ENCODE results near the gene HIVEP1. TPM values are rescaled to one million over a fixed set of nuclear protein-coding genes. Genes with fewer than 3 reads are reported as not detected.
A peak's percentile ranks its signal among the peaks of the same experiment; 100 is the strongest.

HIVEP1 gene
- total RNA-seq, 1 experiment from 2014 or later = 6.6 TPM

DNA sequence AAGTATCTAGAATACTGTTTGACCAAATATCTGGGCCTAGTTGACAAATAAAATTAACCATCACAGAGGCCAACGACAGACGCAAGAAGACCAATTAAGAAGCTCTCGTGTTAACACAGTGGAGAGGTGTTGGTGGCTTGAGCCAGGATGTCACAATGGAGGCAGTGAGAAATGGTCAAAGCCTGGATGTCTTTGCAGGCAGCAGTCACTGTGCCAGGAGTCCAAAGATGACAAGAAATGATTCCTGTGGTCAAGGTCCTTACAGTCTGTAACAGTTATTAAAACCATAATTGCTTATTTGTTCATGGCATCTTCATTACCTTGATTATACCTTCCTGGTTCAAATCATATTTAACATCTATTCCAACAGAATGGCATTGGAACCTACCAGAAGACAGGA lies 186.7 kb downstream of the HIVEP1 start:
- H3F3A ChIP-seq (ENCODE audit: low read length, unreplicated experiment) = no peaks in the 10 kb centered on the region
- DNase-seq (no peak), ATAC-seq (no peak)
- intact Hi-C loops (cut with micrococcal nuclease) = no loop called here
- H3K9ac ChIP-seq (ENCODE audit: low read length) = no peak overlapping the region
- no peak overlapping the region for H2AFZ ChIP-seq (ENCODE audit: low read length)
- BruUV-seq (replicated peaks) = no TSS peak
- H4K20me1 ChIP-seq (ENCODE audit: low read length) = no peaks in the 10 kb centered on the region
- TF ChIP-seq EZH2 (IDR thresholded peaks at IDR 0.05; ENCODE audit: low read length, unreplicated experiment) (no peak), EZH2phosphoT487 (IDR thresholded peaks at IDR 0.05; ENCODE audit: borderline replicate concordance, low read length) (no peak)
- TF ChIP-seq, protein P1, sequence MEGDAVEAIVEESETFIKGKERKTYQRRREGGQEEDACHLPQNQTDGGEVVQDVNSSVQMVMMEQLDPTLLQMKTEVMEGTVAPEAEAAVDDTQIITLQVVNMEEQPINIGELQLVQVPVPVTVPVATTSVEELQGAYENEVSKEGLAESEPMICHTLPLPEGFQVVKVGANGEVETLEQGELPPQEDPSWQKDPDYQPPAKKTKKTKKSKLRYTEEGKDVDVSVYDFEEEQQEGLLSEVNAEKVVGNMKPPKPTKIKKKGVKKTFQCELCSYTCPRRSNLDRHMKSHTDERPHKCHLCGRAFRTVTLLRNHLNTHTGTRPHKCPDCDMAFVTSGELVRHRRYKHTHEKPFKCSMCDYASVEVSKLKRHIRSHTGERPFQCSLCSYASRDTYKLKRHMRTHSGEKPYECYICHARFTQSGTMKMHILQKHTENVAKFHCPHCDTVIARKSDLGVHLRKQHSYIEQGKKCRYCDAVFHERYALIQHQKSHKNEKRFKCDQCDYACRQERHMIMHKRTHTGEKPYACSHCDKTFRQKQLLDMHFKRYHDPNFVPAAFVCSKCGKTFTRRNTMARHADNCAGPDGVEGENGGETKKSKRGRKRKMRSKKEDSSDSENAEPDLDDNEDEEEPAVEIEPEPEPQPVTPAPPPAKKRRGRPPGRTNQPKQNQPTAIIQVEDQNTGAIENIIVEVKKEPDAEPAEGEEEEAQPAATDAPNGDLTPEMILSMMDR (conservative IDR thresholded peaks at IDR 0.05; ENCODE audit: low read depth, low read length) = no peak
- H3K4me2 ChIP-seq (ENCODE audit: low read length) = no peak overlapping the region
- no peaks in the 10 kb centered on the region for H3K79me2 ChIP-seq (ENCODE audit: low read length)
- H3K9me2 ChIP-seq (replicated peaks; ENCODE audit: low read length) = 0 out of 2 replicates have a peak, but pooled peaks cover 5% of the 10 kb centered on the region
- H3K4me3 ChIP-seq (ENCODE audit: low read length) = no peak overlapping the region
- H3K36me3 ChIP-seq (ENCODE audit: low read depth, low read length) = no peaks in the 10 kb centered on the region
- H3K27ac ChIP-seq (ENCODE audit: low read length) = no peak overlapping the region
- no peaks in the 10 kb centered on the region for H3K9me3 ChIP-seq (ENCODE audit: low read length)
- H3K27me3 ChIP-seq (ENCODE audit: low read length) = no peaks in the 10 kb centered on the region
- ChIA-PET CTCF (no interaction called here), POLR2A (ENCODE audit: unreplicated experiment) (no interaction called here)
- H3K4me1 ChIP-seq (ENCODE audit: insufficient read depth, low read length) = peaks cover 7% of the 10 kb centered on the region

DNA sequence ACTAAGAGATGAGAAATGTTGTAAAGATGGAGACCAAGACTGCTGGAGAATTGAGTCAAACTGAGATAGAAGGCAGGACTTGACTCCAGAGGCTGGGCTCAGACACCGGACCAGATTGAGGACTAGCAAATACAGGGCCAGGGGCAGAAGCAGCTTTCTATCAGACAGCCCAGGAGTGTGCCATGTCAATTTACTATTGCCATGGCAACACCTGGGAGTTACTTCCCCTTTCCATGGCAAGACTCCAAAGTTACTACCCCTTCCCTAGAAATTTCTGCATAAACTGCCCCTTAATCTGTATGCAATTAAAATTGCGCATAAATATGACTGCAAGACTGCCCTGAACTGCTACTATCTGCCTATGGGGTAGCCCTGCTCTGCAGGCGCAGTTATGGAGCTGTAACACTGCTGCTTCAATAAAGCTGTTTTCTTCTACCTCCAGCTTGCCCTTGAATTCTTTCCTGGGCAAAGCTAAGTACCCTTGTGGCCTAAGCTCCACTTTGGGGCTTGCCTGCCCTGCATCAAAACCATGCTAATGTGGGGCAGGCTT lies 188.0 kb downstream of the HIVEP1 start:
- Histone ChIP-seq H3K9me3 (ENCODE audit: low read length) (no peaks in the 10 kb centered on the region), H3F3A (ENCODE audit: low read length, unreplicated experiment) (no peaks in the 10 kb centered on the region), H3K36me3 (ENCODE audit: low read depth, low read length) (no peaks in the 10 kb centered on the region), H3K4me1 (ENCODE audit: insufficient read depth, low read length) (peaks cover 7% of the 10 kb centered on the region), H3K79me2 (ENCODE audit: low read length) (no peaks in the 10 kb centered on the region), H2AFZ (ENCODE audit: low read length) (no peak overlapping the region), H4K20me1 (ENCODE audit: low read length) (no peaks in the 10 kb centered on the region), H3K4me2 (ENCODE audit: low read length) (no peak overlapping the region), H3K9ac (ENCODE audit: low read length) (no peak overlapping the region), H3K4me3 (ENCODE audit: low read length) (no peak overlapping the region), H3K27me3 (ENCODE audit: low read length) (no peaks in the 10 kb centered on the region), H3K27ac (ENCODE audit: low read length) (no peak overlapping the region), H3K9me2 (replicated peaks; ENCODE audit: low read length) (0 out of 2 replicates have a peak, but pooled peaks cover 5% of the 10 kb centered on the region)
- intact Hi-C loops (cut with micrococcal nuclease) = no loop called here
- ATAC-seq (no peak), DNase-seq (no peak)
- no TSS peak for BruUV-seq (replicated peaks)
- ChIA-PET POLR2A (ENCODE audit: unreplicated experiment) (no interaction called here), CTCF (interaction anchor here (0.6 kb wide), 1 partner anchor 426 kb away, joined by 4 read pairs; no protein-coding TSS in a partner anchor)
- TF ChIP-seq, protein P1 (conservative IDR thresholded peaks at IDR 0.05; ENCODE audit: low read depth, low read length) = no peak
- TF ChIP-seq EZH2 (IDR thresholded peaks at IDR 0.05; ENCODE audit: low read length, unreplicated experiment) = no peak
- TF ChIP-seq EZH2phosphoT487 (IDR thresholded peaks at IDR 0.05; ENCODE audit: borderline replicate concordance, low read length) = no peak

DNA sequence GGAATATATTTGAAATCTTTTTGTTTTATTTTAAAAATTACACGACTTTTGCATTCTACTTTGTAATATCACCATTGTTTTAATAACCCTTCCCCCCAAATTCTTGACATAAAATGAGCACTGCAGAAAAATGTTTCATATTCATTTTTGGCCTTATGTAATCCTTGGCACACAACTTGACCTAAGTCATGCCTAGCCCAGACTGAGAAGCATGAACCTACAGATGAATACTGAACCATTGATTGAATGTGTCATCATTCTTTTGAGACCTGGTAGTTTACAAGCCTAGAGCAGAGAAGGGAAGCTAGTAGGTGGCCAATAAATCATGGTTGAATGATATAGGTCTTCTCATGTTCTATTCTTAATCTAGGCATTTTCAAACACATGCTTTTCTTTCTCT lies 188.6 kb downstream of the HIVEP1 start:
- H4K20me1 ChIP-seq (ENCODE audit: low read length) = no peaks in the 10 kb centered on the region
- no peak overlapping the region for H3K9ac ChIP-seq (ENCODE audit: low read length)
- DNase-seq (no peak), ATAC-seq (0 out of 2 replicates have a peak, but pooled peaks have one; percentile 38)
- CTCF ChIA-PET = no interaction called here
- no peaks in the 10 kb centered on the region for H3K9me3 ChIP-seq (ENCODE audit: low read length)
- H3K27ac ChIP-seq (ENCODE audit: low read length) = no peak overlapping the region
- no peak overlapping the region for H3K4me3 ChIP-seq (ENCODE audit: low read length)
- no peaks in the 10 kb centered on the region for H3K27me3 ChIP-seq (ENCODE audit: low read length)
- H3K79me2 ChIP-seq (ENCODE audit: low read length) = no peaks in the 10 kb centered on the region
- BruUV-seq (replicated peaks) = no TSS peak
- 0 out of 2 replicates have a peak, but pooled peaks cover 5% of the 10 kb centered on the region for H3K9me2 ChIP-seq (replicated peaks; ENCODE audit: low read length)
- POLR2A ChIA-PET (ENCODE audit: unreplicated experiment) = no interaction called here
- H3K4me1 ChIP-seq (ENCODE audit: insufficient read depth, low read length) = peaks cover 7% of the 10 kb centered on the region
- intact Hi-C loops (cut with micrococcal nuclease) = no loop called here
- no peaks in the 10 kb centered on the region for H3F3A ChIP-seq (ENCODE audit: low read length, unreplicated experiment)
- no peak for TF ChIP-seq EZH2 (IDR thresholded peaks at IDR 0.05; ENCODE audit: low read length, unreplicated experiment)
- TF ChIP-seq, protein P1 (conservative IDR thresholded peaks at IDR 0.05; ENCODE audit: low read depth, low read length) = no peak
- H3K4me2 ChIP-seq (ENCODE audit: low read length) = no peak overlapping the region
- no peaks in the 10 kb centered on the region for H3K36me3 ChIP-seq (ENCODE audit: low read depth, low read length)
- no peak overlapping the region for H2AFZ ChIP-seq (ENCODE audit: low read length)
